ENCODE data around the gene CFAP61. TPM values are rescaled to one million over a fixed set of nuclear protein-coding genes. Genes with fewer than 3 reads are reported as not detected.

The CFAP61 gene
- total RNA-seq, 2 experiments from 2014 or later: not detected

- Mint-ChIP-seq H3K9me3 (no peaks in the 10 kb centered on the region), H3K27ac (no peak overlapping the region), H3K4me3 (no peak overlapping the region), H3K4me1 (no peaks in the 10 kb centered on the region), H3K36me3 (no peaks in the 10 kb centered on the region), H3K27me3 (no peaks in the 10 kb centered on the region)
- DNase-seq: no peak
Observed at GRCh38 chr20:20399531-20400500, 347.5 kb downstream of the CFAP61 start.

- no peak for DNase-seq
- Mint-ChIP-seq H3K36me3 (no peaks in the 10 kb centered on the region), H3K27me3 (no peaks in the 10 kb centered on the region), H3K27ac (no peak overlapping the region), H3K4me3 (no peak overlapping the region), H3K9me3 (no peaks in the 10 kb centered on the region), H3K4me1 (no peaks in the 10 kb centered on the region)
Observed at GRCh38 chr20:20401991-20402390, 349.7 kb downstream of the CFAP61 start.

- H3K27me3 Mint-ChIP-seq: no peaks in the 10 kb centered on the region
- no peaks in the 10 kb centered on the region for H3K36me3 Mint-ChIP-seq
- H3K9me3 Mint-ChIP-seq: no peaks in the 10 kb centered on the region
- H3K4me3 Mint-ChIP-seq: no peak overlapping the region
- no peak overlapping the region for H3K27ac Mint-ChIP-seq
- H3K4me1 Mint-ChIP-seq: no peaks in the 10 kb centered on the region
- DNase-seq: no peak
Observed at GRCh38 chr20:20404633-20405032, 352.3 kb downstream of the CFAP61 start.

GRCh38 chr20:20405623-20406022 is 353.3 kb downstream of the CFAP61 start:
- no peak for DNase-seq
- Mint-ChIP-seq H3K27ac (no peak overlapping the region), H3K4me3 (no peak overlapping the region), H3K4me1 (no peaks in the 10 kb centered on the region), H3K9me3 (no peaks in the 10 kb centered on the region), H3K27me3 (no peaks in the 10 kb centered on the region), H3K36me3 (no peaks in the 10 kb centered on the region)

GRCh38 chr20:20406306-20406705 is 354.0 kb downstream of the CFAP61 start:
- no peak for DNase-seq
- H3K27me3 Mint-ChIP-seq: no peaks in the 10 kb centered on the region
- H3K36me3 Mint-ChIP-seq: no peaks in the 10 kb centered on the region
- H3K4me3 Mint-ChIP-seq: no peak overlapping the region
- H3K4me1 Mint-ChIP-seq: no peaks in the 10 kb centered on the region
- no peak overlapping the region for H3K27ac Mint-ChIP-seq
- no peaks in the 10 kb centered on the region for H3K9me3 Mint-ChIP-seq

- no peaks in the 10 kb centered on the region for H3K4me1 Mint-ChIP-seq
- no peak for DNase-seq
- H3K4me3 Mint-ChIP-seq: no peak overlapping the region
- H3K27ac Mint-ChIP-seq: no peak overlapping the region
- H3K27me3 Mint-ChIP-seq: no peaks in the 10 kb centered on the region
- H3K36me3 Mint-ChIP-seq: no peaks in the 10 kb centered on the region
- H3K9me3 Mint-ChIP-seq: no peaks in the 10 kb centered on the region
Observed at GRCh38 chr20:20407891-20408805, 355.8 kb downstream of the CFAP61 start.

- Mint-ChIP-seq H3K4me1 (peaks cover 2% of the 10 kb centered on the region), H3K9me3 (no peaks in the 10 kb centered on the region), H3K27ac (no peak overlapping the region), H3K27me3 (no peaks in the 10 kb centered on the region), H3K36me3 (no peaks in the 10 kb centered on the region), H3K4me3 (no peak overlapping the region)
- DNase-seq: no peak
Observed at GRCh38 chr20:20409331-20409730, 357.0 kb downstream of the CFAP61 start.

Other genes starting within 250 kb of the CFAP61 start
- 100 to 1,000 TPM; 116 to 118 TPM for gene NAA20, start 35.2 kb upstream of the CFAP61 start, total RNA-seq
- 10 to 100 TPM; 26.7 to 28.8 TPM for gene CRNKL1, start 66 bp upstream of the CFAP61 start, total RNA-seq

Measured in activated naive CD8-positive, alpha-beta T cell treated with anti-CD3 and anti-CD28 coated beads for 36 hours (primary cell).